CD4-positive, alpha-beta T cell treated with Interleukin-17A for 1 hour (primary cell): ENCODE measurements around the gene TRIM9.
A peak's percentile ranks its signal among the peaks of the same experiment; 100 is the strongest.
"Not testable (repeated sequence)": the region's sequence is repeated elsewhere in the genome, so short reads cannot be mapped to it uniquely, and the experiment has no call there.

Source experiments
- DNase-seq: peaks from one replicate; pipeline ENCODE4 v3.0.0-alpha.2; 2020

The TRIM9 gene

DNA sequence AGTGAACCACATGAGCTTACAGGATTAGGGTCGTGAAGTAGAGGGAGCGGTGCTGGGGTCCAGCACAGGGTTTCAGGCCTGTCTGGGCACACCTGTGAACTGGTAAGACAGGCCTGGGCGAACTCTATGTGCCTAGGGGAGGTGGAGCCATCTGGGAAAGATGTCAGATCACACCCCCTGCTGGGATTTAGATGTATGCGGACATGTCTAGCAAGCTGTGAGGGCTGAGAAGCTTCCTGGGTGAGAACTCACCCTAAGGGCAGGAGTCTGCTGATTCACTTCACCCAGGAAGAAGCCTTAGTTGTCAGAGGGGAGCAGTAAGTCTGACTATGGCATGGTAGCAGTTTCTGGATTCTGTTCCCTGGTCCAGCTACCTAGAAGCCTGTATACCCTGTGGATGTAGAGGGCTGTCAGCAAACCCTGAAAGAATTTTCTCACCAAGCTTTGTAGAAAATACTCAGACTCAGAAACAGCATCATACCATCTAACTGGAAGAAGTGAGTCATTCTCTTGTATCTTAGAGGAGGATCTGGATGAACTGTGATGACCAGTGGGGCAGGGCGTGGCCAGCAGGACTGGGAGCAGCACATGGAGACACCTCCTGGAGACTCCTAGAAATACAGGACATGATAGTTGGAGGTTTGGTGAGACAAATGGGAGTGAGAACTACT, 139.4 kb downstream of the TRIM9 start:
- no peak for DNase-seq

DNA sequence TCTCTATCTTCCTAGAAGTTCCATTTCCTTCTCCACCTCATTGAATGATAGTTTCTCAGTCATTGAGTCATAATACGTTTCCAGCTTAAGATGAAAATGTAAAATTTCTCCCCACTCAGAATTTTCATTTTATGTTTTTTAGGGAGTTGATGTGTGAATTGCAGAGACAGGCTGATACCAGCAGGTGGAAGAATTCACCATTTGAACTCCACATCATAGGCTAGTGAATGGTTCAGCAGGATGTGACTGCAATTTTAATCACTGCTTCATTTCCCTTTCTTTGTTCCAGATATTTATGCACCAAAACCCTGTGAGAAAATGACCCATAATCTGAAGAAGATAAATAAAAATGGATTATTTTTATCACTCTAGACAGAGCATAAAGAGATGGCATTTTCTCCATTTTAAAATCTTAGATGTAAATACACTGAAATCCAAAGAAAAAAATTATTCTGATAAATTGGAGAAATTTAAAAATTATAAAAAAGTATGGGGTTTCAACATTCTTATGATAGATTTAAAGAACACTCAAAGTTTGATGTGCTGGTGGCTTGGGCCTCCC, 140.0 kb downstream of the TRIM9 start:
- DNase-seq = peak; percentile 10

DNA sequence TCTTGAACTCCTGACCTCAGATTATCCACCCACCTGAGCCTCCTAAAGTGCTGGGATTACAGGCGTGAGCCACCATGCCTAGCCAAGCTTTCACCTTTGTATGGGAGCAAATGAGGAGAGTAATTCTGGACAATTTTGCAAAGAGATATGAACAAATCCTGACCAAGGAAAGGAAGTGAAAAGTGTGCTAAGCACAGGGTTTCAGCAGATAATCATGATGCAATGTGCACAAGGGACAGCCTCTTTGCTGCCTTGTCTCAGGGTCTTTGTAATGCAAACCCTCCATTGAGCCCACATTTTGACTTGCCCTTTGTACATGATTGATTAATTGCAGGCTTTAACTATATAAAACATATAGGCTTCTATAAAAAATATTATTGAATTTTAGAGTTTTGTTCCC, 141.4 kb downstream of the TRIM9 start:
- DNase-seq = no peak

DNA sequence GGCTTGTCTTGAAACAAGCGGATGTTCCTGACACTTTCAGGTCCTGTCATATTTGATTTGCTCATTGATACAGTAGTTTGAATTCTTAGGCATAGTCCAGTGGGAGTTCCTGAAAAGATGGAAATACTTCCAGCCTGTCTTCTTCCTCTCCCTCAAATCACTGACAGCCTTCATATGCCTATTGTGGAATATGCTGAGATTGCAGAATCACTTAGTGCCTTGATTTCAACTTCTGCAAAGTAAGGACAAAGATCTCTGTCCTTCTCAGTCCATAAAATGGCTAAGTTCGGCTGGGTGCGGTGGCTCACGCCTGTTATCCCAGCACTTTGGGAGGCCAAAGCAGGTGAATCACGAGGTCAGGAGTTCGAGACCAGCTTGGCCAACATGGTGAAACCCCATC, 143.9 kb downstream of the TRIM9 start:
- no peak for DNase-seq

DNA sequence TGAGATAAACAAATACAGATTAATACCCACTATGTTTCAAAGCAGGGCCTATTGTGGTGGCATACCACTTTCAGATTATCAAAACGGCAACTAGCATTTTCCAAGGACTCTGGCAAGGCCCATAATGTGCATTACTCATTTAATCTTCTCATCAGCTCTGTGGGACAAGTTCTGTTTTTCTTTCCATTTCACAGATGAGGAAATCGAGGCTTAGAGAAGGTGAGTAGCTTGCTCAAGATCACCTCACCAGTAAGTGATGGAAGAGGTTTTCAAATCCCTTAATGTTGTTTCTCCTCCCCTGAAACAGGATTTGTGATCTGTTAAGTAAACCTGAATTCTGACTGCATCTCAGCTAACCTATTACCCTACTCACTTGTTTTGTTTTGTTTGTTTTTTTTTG, 146.7 kb downstream of the TRIM9 start:
- DNase-seq = no peak

DNA sequence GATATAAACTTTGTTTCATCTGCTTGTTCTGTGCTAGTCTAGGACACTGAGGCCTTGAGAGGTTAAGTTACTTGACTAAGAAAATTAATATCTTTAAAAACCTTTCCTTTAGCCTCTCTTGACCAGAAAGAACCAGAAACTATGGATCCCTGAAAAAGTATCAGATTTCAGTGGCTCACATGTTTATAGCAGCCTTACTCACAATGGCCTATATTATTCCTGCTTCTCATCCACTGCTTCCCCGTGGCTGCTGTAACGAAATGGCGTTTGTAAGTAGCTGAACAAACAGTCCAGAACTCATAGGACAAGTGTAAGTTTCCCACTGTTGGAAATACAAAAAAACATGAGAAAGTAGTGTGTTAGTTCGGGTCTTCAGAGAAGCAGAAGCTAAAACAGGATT, 147.5 kb downstream of the TRIM9 start:
- no peak for DNase-seq

DNA sequence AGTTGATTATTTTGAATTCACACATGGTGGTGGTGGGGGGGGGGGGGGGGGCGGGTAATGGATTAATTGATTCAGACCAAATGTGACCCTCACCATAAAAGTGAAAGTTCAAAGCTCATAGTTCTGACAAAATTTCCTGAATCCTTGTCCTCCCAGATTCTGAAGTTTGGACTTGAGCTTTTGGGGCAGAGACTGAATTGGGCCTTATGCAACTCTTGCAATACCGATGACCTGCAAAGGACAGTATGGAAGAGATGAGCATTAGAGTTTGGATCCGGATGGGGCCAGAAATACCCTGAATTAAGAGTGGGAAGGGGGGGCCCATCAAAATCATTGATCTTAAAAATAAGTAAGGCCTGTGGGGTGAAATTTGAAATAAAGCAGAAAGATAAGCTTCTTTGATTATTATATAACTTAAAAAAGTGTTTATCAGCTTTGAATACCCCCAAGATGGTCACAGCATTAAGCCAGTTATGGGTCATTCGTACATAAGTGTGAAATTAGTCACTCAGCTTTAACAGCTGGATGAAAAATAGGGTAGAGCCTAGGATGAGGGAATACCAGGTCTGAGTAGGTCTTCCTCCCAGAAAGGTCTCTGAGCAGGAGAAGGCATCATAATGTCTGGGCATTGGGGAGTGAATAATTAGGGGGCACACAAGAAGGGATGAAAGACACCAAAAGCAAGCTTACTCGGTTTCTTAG, 148.5 kb downstream of the TRIM9 start:
- no peak for DNase-seq

DNA sequence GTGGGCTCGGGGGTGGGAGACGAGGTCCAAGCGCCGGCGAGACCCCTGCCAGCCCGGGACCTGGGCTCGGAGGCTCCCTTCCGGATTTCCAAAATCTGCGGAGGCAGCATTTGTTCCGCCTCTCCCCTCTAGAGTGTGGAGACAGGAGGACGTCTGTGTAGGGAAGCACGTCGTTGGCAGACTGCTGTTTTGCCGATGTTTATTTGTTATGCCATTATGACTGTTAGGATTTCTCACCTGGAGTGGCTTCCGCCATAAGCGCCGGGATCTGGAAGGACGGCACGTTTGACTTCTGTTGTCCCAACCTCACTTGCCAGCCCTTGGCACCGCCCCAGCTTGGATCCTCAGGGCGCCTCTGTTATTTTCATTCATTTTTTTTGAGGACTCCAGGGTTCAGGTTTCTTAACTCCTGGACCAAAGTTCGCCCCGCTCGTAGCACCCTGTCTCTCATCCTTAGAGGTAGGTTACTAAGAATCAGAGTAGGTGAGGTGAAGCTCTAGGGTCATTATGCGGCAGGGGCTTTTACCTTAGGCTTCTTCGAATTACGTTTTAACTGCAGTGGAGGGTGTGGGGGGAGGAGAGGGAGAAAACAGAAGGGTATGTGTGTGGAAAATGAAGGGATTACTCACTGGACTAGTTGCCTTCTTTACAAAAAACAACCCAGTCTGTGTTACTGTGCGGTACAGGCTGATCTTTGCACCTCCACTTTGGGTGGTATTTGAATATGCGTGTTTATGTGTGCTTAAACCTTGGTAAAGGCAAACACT, 150.1 kb downstream of the TRIM9 start:
- no peak for DNase-seq

DNA sequence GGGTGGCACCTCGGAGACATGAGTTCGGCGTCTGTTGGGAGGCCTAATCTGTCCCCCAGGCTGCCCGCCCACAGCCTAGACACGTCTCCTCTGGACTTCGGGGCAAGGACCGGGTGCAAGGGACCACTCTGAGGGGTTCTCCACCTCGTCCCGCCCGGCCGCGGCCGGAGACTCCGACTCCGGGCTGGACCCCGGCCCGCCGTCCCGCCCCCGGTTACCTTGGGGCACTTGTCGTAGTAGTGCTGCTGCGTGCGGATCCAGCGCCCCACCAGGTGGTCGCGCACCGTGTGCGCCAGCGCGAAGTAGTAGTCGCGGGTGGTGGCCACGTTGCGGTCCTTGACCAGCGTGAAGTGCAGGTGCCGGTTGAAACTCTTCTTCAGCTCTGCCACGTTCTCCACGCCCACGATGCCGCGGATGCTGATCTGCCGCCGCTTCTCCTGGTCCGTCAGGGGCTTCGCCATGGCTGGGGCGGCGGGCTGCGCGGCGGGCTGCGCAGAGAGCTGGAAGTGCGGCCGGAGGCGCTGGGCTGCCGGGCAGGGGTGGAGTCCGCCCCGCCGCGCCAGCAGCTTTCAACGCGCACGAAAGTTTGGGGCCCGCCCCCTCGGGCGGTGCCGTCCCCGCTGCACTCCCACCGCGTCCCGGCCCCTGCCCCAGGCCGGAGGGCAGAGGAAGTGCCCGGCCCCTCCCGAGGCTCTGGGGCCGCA, 150.8 kb downstream of the TRIM9 start, which contains the start of gene PYGL:
Gene PYGL (minus strand): TSS at position 541 of the 704 bp plus-strand sequence. CDS start 80 bp downstream, at position 461.
- DNase-seq = peak; percentile 5

DNA sequence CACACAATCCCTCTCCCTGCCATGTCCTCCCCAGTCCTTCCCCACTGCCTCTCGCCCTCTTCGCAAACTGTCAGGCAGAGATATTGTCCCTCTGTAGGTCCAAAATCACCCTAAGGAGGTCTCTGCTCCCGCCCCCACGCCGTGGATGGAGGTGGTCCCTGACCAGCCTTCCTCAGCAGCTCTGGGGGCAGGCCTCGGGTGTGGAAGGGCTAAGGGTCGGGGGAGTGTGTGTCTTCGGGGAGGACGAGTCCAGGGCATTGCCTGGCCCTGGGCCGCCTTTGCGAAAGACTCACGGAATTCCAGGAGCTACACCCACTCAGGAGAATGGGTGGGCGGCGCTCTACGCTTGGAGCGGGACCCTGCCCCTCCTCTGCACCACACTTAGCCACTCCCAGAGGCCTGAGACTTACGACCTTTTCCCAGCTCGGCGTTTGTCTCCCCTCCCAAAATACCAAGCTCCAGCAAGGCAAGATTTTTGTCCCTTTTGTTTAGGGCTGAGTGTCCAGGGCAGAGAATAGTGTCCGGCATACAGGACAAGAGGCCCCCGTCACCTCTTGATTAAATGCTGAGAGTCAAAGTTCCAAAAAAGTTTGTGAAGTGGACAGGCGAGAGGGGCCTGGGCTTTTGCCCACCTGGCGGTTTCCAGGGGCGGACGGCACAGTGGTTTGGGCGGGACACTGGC, 151.5 kb downstream of the TRIM9 start:
- DNase-seq = no peak

DNA sequence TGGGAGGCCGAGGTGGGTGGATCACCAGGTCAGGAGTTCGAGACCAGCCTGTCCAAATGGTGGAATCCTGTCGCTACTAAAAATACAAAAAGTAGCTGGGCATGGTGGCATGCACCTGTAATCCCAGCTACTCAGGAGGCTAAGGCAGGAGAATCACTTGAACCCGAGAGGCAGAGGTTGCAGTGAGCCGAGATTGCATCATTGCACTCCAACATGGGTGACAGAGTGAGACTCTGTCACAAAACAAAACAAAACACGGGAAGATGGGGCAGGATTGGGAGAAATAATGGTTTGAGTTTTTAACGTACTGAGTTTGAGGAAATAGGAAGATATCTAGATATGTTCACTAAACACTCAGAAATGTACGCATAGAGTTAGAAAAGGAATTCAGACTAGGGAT, 153.3 kb downstream of the TRIM9 start:
- DNase-seq = not testable (repeated sequence)

DNA sequence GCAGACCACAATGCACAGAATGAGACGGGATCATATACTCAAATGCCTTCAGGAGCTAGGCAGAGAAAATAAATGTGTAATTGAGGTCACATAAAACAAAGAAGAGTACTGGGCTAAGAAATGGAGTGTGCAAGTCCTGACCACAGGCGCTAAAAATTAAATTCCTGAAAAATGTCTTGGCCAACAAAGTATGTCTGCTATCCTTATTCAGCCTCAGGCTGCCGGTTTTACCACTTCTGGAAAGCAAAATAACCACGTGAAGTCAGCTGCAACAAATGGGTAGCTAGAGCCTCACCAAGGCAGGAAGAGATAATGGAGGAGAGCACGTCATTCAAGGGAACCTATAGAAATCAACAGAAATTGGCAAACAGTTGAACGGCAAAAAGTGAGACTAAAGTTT, 153.8 kb downstream of the TRIM9 start:
- DNase-seq = no peak

DNA sequence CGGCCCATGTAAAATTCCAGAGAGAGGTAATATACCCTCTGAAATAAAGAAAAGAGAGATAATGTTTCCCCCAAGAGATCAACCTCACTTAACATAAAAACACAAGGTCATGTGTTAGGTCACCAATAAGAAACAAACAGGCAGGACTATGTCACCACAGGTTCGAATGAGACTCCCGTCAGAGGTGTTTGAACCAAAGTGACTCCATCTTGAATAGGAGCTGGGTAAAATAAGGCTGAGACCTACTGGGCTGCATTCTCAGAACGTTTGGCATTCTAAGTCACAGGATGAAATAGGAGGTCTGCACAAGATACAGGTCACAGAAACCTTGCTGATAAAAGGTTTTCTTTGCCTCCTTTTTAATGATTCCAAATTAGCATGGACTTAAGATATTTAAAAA, 157.1 kb downstream of the TRIM9 start:
- DNase-seq = no peak

DNA sequence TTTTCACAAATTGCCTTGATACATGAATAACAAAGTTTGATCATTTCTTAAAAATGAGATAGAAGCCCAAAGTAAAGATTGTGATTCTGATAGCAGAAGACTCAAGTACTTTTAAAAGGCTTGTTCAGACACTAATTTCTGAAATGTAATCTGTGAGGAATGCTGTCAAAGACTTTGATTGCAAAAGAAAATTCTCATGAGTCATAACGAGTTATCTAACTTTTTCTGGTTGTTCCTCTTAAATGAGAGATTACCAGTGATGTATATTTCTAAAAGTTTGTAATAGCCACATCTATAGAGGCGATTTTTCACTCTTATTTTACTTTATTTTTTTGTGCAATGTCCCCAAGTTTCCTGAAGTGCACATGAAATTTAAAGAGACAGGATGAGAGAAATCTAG, 157.6 kb downstream of the TRIM9 start:
- no peak for DNase-seq

DNA sequence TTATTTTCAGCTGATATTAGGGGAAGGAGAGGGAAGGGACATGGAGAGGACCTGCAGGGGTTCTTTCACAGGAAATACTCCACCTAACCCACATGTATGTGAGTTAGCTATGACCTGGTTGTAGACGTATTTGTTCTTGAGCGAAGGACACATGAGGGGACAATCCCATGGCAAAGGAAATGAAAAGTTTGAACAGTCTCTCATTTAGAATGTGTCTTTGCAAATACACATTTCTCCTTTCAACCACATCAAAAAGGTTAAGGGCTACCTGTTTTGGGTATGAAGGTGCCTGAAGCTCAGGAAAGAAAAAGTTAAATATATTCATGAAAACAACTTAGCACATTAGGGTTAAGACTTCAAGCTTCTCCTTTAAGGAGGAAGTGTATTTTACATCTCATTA, 158.0 kb downstream of the TRIM9 start:
- no peak for DNase-seq

DNA sequence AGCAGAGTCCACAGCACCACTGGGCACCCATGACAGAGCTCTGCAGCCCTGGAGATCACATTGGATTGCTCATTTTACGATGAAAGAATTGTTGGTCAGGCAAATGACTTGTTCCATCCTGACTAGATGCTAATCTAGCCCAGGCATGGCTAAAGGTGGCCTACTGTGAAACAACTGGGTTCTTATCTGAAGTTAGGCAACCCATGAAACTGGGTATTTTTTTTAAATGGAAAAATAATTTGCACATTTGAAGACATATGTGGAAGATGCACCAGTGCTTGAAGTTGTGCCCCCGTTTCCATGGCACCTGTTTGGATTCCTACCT, 158.9 kb downstream of the TRIM9 start:
- no peak for DNase-seq

DNA sequence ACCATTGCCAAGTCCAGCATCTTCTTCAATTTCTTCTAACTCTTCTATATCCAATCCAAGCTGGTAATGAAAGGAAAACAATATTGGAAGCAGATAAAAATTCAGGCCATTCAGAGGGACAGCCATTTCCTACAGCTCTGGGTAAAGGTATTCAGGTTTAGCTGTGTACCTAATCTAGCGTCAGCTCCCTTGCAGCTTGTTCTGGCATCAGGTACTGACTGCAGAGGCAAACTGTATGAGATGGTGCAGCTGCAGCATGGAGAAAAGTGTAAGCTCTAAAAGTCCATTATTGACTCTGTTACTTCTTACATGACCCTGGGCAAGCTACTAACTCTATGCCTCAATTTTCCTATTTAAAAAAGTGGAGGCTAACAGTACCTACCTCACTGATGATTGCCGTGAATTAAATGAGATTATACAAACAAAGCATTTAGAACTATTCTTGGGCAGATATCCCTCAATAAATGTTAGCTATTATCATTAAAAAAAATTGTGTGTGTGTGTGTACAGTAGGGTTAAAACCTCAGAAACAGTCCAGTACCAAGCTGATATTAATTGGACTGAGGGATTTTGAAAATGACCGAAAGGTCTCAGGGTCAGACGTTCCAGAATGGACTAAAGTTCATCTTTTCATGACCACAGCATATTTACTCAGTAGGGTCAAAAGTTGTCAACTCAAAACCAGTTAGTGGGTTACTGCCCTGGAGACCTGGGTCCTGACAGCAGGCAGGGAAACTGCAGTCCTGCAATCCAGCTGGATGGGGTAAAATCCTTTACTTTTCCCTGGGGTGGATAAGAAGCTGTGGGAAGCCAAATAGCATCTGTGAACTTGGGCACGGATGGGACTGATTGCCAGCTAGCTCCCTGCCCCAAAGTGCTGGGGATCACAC, 159.5 kb downstream of the TRIM9 start:
- DNase-seq = no peak

DNA sequence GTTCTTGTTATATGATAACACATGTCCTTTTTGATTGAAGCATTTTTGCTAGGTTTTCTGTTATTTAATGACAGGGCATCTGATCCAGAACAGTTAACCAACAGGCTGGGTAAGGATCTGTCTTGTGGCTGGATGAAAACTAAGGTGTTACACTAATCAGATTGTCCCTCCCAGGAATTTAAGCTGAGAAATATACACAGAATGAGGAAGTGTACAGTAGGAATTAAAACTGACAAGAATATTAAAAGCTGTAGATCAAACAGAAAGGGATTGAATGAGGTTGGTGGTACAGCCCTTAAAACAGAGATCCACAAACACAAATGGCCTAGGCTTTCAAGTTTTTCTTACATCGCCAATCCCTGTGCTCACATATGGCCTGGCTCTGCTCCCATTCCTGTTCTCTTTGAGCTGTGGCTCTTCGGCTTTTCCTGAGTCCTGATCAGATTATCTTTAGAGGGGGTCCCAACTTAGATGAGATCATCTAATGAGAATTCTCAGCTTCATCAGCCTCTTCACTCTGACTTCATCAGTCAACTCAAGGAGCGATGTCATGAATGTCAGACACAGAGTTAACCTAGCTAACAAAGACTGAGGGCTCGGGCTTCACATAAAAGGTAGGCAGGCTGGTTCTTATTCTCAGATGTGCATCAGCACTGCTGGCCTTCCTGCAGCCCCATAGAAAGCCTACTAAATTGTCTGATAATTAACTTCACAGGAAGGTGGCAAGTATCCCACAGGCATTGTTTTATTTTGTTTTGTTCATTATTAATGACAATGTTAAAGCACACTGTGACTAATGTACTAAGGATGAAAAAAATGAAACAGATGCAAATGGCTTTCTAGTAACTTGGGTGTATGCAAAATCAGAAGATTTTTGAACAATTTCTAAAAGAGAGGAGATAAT, 162.1 kb downstream of the TRIM9 start:
- DNase-seq = no peak

DNA sequence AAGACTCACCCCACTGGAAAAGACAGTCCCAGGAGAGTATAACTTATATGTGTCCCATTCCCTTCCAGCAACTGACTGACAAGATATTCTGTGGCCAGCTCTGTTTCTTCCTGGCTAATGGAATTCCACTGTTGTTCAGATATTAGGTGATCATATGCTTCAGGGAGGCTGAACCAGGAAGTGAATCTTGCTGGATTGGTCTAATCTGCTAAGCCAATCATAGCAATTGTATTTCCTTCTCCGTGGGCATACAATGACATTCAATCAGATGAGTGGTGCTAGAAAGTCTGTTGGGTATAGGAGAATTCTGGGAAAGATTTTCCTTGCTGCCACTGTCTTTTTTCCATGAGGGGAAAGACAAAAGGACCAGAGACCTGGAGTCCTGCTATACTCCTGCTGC, 162.7 kb downstream of the TRIM9 start:
- no peak for DNase-seq

DNA sequence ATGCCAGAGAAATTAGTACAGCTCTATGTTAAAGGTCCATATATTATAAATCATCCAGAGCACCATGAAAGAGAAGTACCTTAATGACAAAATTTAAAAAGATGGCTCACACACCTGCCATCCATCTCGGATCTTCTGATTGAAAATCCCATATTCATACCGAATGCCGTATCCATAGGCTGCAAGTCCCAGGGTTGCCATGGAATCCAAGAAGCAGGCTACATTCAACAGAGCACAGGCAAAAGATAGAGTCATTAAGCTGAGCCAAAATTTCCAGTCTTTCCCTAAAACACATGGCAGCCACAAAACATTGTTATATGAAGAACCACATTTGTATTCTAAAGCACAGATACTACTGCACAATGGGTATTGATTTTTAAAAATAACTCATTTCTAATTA, 163.3 kb downstream of the TRIM9 start:
- no peak for DNase-seq
